GM12878 (cell line): ENCODE results near the gene NFIX. TPM values are rescaled to one million over a fixed set of nuclear protein-coding genes. Genes with fewer than 3 reads are reported as not detected.

ENCODE experiments used
- BCLAF1 ChIP-seq: fragments of 450-650 bp; IDR thresholded peaks from 2 replicates; pipeline ENCODE4 v1.6.1; 2017; ENCODE audit warnings: antibody characterized with exemption, mild to moderate bottlenecking, moderate library complexity
- BHLHE40 ChIP-seq, 2 experiments: fragments of 450-650 bp in 1 of 2; IDR thresholded peaks; 2 replicates each; pipeline ENCODE4 v1.6.1; 2011 to 2017; ENCODE audit warnings: low read depth in 2 of 2, borderline replicate concordance in 1 of 2, improper control_type of control experiment in 1 of 2, low read length in 1 of 2, mild to moderate bottlenecking in 1 of 2
- CBX5 ChIP-seq: sonication (generic); IDR thresholded peaks from 2 replicates; pipeline ENCODE4 v1.6.1; 2016; ENCODE audit warnings: low read depth, moderate library complexity, mild to moderate bottlenecking, inconsistent platforms
- CEBPZ ChIP-seq: fragments of 150-350 bp; IDR thresholded peaks from 2 replicates; pipeline ENCODE4 v1.6.1; 2016; ENCODE audit warnings: low read depth, low read length
- E2F4 ChIP-seq: IDR thresholded peaks from 2 replicates; pipeline ENCODE4 v1.6.1; 2012; ENCODE audit warnings: low read depth, low read length, improper control_type of control experiment
- ESRRA ChIP-seq: IDR thresholded peaks from 2 replicates; pipeline ENCODE4 v1.6.1; 2012; ENCODE audit warnings: mild to moderate bottlenecking, low read length, improper control_type of control experiment
- NFXL1 ChIP-seq: fragments of 450-650 bp; IDR thresholded peaks from 2 replicates; pipeline ENCODE4 v1.6.1; 2017; ENCODE audit warnings: antibody characterized with exemption, mild to moderate bottlenecking, borderline replicate concordance
- RFX5 ChIP-seq: IDR thresholded peaks from 2 replicates; pipeline ENCODE4 v1.6.1; 2011; ENCODE audit warnings: low read depth, low read length, improper control_type of control experiment
- SPI1 ChIP-seq: IDR thresholded peaks from 2 replicates; pipeline ENCODE4 v1.6.1; 2011; ENCODE audit warnings: low read depth, mild to moderate bottlenecking, low read length, moderate library complexity, borderline replicate concordance; ENCODE audit not compliant: insufficient read depth
- TAF1 ChIP-seq: IDR thresholded peaks from 2 replicates; pipeline ENCODE4 v1.6.1; 2011; ENCODE audit warnings: mild to moderate bottlenecking, low read depth, low read length, borderline replicate concordance
- ZBTB11 ChIP-seq: fragments of 450-650 bp; formaldehyde crosslinking; IDR thresholded peaks from 2 replicates; pipeline ENCODE4 v1.5.0; 2022; ENCODE audit warnings: mild to moderate bottlenecking, missing genetic modification characterization
- ZBTB4 ChIP-seq: fragments of 450-650 bp; formaldehyde crosslinking; IDR thresholded peaks from 2 replicates; pipeline ENCODE4 v1.4.0; 2022; ENCODE audit warnings: mild to moderate bottlenecking, moderate library complexity
- polyA plus RNA-seq, 11 experiments: library from polyadenylated mRNA; depleted of rRNA in 4 of 11; unstranded in 6 of 11; stranded (reverse) in 5 of 11; fragments of >200 nt; fragmentation: Nextera tagmentation in 4 of 11; fragmentation: Illumina TruSeq in 1 of 11; extraction: Ambion mirVana in 4 of 11; extraction: Trizol in 1 of 11; gene quantifications; 1 replicate in 1 of 11; 2 replicates in 10 of 11; pipeline versions ENCODE4 v1.2.1 to v1.2.3, GENCODE V29; 2011 to 2016; ENCODE audit warnings: inconsistent platforms in 2 of 11, missing spikeins in 2 of 11, low read depth in 1 of 11
- total RNA-seq, 4 experiments: library from RNA; depleted of rRNA in 3 of 4; stranded (reverse); fragments of >200 nt in 3 of 4; fragmentation: Illumina TruSeq in 1 of 4; extraction: Trizol in 1 of 4; gene quantifications; 2 replicates each; pipeline versions ENCODE4 v1.2.1 to v1.2.3, GENCODE V29; 2013 to 2021

Gene NFIX
- total and polyA plus RNA-seq, 10 of the 15 experiments (the other 5 are each of a cell fraction or from before 2014, with no cell fraction given): 0.02 to 2.2 (median 0.28) TPM

GRCh38 chr19:13005861-13006370 is 10.6 kb downstream of the NFIX start (continued):
- TF ChIP-seq BCLAF1 (no peak), SPI1 (no peak), TAF1 (no peak), ESRRA (no peak), NFXL1 (no peak), CBX5 (no peak), RFX5 (no peak), ZBTB11 (CRISPR knock-in tag) (no peak), BHLHE40 (IDR thresholded peaks at IDR 0.05; ENCODE audit: borderline replicate concordance in 1 of 2, low read depth in 2 of 2, low read length in 1 of 2) (no peak), E2F4 (no peak), ZBTB4 (CRISPR knock-in tag) (no peak), CEBPZ (no peak)
